GM12875 (cell line): ENCODE measurements around the gene EPHA1.
"Not testable (repeated sequence)": the region's sequence is repeated elsewhere in the genome, so short reads cannot be mapped to it uniquely, and the experiment has no call there.

Experiments used
- H3K4me3 ChIP-seq: one replicate; pipeline ENCODE4 v1.5.1; 2011; ENCODE audit warnings: low read depth, low read length, control low read depth
- TF ChIP-seq, protein P1 (sequence below): IDR thresholded peaks from 2 replicates; pipeline ENCODE4 v1.5.1; 2011; ENCODE audit warnings: low read depth, mild to moderate bottlenecking, control low read depth, inconsistent platforms, low read length, moderate library complexity, borderline replicate concordance; ENCODE audit not compliant: insufficient read depth

The EPHA1 gene

DNA sequence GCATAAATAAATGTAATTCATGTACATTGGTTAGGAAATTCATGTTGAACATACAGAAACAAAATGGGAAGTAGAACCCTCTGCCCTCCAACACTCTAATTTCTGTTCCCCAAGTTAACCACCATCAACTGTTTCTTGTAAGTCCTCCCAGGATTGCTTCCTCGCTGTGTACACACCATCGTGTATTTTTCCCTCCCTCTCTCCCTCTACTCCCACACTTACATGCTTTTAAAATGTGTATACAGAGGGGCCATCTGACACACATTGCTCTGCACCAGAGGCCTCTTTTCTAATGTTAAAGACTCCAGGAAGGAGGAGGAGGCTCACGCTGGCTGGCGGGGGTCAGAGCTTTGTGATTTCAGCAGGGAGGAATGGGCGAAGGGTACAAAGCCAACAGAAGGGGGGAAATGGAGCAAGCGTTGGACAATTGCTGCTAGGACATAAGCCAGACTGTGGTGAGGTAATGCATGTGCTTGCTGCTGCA lies 1.9 kb upstream of the EPHA1 start:
- TF ChIP-seq, protein P1, sequence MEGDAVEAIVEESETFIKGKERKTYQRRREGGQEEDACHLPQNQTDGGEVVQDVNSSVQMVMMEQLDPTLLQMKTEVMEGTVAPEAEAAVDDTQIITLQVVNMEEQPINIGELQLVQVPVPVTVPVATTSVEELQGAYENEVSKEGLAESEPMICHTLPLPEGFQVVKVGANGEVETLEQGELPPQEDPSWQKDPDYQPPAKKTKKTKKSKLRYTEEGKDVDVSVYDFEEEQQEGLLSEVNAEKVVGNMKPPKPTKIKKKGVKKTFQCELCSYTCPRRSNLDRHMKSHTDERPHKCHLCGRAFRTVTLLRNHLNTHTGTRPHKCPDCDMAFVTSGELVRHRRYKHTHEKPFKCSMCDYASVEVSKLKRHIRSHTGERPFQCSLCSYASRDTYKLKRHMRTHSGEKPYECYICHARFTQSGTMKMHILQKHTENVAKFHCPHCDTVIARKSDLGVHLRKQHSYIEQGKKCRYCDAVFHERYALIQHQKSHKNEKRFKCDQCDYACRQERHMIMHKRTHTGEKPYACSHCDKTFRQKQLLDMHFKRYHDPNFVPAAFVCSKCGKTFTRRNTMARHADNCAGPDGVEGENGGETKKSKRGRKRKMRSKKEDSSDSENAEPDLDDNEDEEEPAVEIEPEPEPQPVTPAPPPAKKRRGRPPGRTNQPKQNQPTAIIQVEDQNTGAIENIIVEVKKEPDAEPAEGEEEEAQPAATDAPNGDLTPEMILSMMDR: no peak
- H3K4me3 ChIP-seq: no peak overlapping the region

DNA sequence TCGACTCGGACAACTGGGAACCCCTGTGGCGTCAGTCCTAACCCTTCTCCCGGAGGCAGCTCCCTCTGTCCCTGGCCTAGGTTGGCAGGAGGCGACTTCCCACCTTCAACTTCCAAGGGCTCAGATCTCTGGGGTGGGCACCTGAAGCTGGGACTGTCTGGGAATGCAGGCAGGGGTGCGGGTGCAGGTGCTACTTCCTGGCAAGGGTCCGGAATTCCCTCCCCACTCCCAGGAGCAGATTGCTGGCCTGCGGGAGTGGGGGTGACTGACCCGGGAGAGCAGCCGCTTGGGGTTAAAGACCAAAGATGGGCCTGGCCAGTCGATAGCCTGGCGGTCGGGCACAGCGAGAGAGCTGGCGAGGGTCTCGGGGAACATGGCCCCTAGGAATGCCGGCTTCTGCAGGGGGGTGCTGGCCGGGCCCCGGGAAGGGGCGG lies 387 bp downstream of the EPHA1 start:
- TF ChIP-seq, protein P1: no peak
- H3K4me3 ChIP-seq: no peak overlapping the region

- no peak overlapping the region for H3K4me3 ChIP-seq
Observed at GRCh38 chr7:143407287-143408251, 1.1 kb downstream of the EPHA1 start.

GRCh38 chr7:143406002-143406357 lies 2.7 kb downstream of the EPHA1 start:
- TF ChIP-seq, protein P1: no peak
- no peak overlapping the region for H3K4me3 ChIP-seq

More at GRCh38 chr7:143407287-143408251, 1.1 kb downstream of the EPHA1 start:
- TF ChIP-seq, protein P1: no peak

DNA sequence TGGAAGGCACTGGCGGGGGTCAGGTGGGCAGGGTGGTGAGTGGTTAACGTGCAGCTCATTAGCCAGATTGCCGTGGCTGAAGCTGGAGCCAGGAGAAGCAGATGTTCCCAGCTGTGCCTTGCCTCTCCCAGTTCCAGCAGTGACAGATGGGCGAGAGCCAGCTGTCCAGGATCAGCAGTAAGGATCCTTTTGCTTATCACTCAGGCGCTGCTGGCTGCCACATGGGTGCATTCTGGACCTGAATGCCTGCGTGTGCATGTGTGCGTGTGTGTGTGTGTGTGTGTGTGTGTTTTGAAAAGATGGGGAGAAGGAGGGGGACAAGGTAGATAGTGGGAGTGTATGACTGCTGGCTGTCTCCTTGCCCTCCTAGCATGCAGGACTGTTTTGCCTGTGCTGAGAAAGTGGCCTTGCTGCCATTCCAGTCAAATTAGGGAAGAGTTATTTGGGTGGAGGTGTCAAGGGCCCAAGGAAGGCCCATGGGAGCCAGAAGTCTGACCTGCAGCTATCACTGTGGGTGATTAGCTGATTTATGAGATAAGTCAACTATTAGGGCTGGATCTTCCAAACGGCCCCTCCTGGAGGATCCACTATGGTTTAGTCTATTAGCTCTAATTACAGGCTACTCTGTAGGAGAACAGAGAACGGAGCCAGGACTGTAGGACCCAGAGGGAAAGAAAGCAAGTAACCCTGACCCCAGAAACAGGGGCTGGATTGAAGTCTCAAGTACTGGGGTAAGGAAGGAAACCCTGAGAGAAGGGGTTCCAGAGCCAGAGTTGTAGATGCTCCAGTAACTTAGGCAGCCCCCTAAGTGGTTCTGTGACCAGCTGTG lies 3.3 kb downstream of the EPHA1 start:
- no peak overlapping the region for H3K4me3 ChIP-seq

DNA sequence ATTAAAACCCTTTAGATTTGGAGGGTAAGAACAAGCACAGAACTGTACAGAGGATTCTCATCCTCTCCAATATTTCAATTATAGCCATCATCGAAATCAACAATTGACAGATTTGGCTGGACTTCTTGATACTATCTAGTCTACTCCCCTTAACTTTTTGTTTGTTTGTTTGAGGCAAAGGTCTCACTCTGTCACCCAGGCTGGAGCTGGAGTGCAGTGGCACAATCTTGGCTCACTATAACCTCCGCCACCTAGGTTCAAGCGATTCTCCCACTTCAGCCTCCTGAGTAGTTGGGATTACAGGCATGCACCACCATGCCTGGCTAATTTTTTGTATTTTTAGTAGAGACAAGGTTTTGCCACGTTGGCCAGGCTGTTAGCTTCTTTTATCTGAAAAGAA lies 6.4 kb downstream of the EPHA1 start:
- H3K4me3 ChIP-seq: not testable (repeated sequence)

More for the DNA sequence above, 3.3 kb downstream of the EPHA1 start:
- TF ChIP-seq, protein P1: no peak

DNA sequence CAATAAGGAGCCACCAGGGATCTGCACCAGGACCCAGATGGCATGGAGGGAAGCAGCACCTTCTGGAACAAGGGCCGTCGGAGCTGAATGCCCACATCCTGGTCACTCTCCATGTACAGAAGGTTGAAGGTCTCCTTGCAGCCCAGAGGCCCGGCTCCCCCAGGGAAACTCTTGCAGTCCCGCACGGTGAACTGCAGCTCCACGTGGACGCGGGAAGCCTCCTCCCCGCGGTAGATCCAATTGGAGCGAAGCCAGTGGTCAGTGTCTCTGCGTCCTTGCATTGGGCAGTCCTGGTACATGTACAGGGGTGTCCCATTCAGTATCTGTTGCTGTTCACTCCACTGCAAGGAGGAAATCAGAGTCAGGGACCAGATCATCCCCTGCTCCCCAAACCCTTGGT lies 7.4 kb downstream of the EPHA1 start:
- no peak overlapping the region for H3K4me3 ChIP-seq
- TF ChIP-seq, protein P1: no peak
